ENCODE data around the gene PAFAH1B1.

The PAFAH1B1 gene

DNA sequence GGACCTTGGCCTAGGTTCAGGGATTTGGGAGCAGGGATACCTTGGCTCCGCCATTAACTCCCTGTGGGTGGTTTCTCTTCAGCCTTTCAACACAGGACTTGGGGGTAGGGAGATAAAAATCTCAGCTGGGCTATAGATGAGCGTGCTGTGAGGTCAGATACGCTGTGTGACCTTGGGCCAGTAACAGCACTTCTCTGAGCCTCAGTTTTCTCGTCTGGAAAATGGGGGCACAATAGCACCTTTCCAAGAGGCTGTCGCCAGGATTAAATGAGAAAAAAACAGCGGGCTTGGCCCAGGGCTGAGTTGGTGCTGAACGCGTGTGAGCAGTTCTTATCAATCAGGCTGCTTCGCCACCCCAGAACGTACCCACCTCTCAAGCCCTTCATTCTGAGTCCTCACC, 138.4 kb downstream of the PAFAH1B1 start:
- TF ChIP-seq, protein P1, sequence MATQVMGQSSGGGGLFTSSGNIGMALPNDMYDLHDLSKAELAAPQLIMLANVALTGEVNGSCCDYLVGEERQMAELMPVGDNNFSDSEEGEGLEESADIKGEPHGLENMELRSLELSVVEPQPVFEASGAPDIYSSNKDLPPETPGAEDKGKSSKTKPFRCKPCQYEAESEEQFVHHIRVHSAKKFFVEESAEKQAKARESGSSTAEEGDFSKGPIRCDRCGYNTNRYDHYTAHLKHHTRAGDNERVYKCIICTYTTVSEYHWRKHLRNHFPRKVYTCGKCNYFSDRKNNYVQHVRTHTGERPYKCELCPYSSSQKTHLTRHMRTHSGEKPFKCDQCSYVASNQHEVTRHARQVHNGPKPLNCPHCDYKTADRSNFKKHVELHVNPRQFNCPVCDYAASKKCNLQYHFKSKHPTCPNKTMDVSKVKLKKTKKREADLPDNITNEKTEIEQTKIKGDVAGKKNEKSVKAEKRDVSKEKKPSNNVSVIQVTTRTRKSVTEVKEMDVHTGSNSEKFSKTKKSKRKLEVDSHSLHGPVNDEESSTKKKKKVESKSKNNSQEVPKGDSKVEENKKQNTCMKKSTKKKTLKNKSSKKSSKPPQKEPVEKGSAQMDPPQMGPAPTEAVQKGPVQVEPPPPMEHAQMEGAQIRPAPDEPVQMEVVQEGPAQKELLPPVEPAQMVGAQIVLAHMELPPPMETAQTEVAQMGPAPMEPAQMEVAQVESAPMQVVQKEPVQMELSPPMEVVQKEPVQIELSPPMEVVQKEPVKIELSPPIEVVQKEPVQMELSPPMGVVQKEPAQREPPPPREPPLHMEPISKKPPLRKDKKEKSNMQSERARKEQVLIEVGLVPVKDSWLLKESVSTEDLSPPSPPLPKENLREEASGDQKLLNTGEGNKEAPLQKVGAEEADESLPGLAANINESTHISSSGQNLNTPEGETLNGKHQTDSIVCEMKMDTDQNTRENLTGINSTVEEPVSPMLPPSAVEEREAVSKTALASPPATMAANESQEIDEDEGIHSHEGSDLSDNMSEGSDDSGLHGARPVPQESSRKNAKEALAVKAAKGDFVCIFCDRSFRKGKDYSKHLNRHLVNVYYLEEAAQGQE (IDR thresholded peaks at IDR 0.05; ENCODE audit: insufficient read depth in 1 of 2, low read depth in 2 of 2, low read length in 2 of 2) = no peak
- TF ChIP-seq TAF1 (IDR thresholded peaks at IDR 0.05; ENCODE audit: borderline replicate concordance, insufficient read depth, low read length) (no peak), SIN3A (IDR thresholded peaks at IDR 0.05; ENCODE audit: borderline replicate concordance, insufficient read depth, low read length) (no peak), FOXP2 (optimal IDR thresholded peaks at IDR 0.05; ENCODE audit: borderline replicate concordance, extremely low read depth, extremely low read length, insufficient read depth) (no peak), POLR2AphosphoS5 (IDR thresholded peaks at IDR 0.05; ENCODE audit: low read depth, low read length) (no peak)

DNA sequence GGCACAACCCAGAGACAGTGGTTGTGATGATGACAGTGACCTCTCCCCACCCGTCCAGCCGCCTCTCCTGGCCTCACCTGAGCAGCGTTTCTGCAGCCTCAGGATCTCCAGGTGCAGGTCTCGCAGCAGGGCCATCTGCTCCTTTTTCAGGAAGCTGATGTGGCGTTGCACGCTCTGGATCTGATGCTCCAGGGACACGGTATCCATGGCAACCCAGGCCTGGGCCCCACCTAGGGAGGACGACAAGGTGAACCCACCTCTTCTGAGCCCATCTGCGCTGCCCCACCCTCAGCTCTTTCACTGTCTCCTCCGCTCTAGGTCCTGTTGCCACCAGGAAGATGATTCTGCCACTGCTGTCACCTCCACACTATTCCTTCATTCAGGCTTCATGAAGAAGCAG, 141.5 kb downstream of the PAFAH1B1 start:
- TF ChIP-seq FOXP2 (optimal IDR thresholded peaks at IDR 0.05; ENCODE audit: borderline replicate concordance, extremely low read depth, extremely low read length, insufficient read depth) (no peak), SIN3A (IDR thresholded peaks at IDR 0.05; ENCODE audit: borderline replicate concordance, insufficient read depth, low read length) (no peak), TAF1 (IDR thresholded peaks at IDR 0.05; ENCODE audit: borderline replicate concordance, insufficient read depth, low read length) (no peak), POLR2AphosphoS5 (IDR thresholded peaks at IDR 0.05; ENCODE audit: low read depth, low read length) (no peak)
- TF ChIP-seq, protein P1 (IDR thresholded peaks at IDR 0.05; ENCODE audit: insufficient read depth in 1 of 2, low read depth in 2 of 2, low read length in 2 of 2) = no peak
